Uterus (tissue), 4 donors: ENCODE data around the gene SPRR2G. TPM values are rescaled to one million over a fixed set of nuclear protein-coding genes. Genes with fewer than 3 reads are reported as not detected.

Source experiments
- DNase-seq, 2 donors: peaks; one replicate each; pipeline ENCODE4 v3.0.0-alpha.2; 2019 to 2020
- H3K27ac ChIP-seq, 2 donors: fragments of 200-600 bp; sonication (generic); 1 replicate in 1 of 2; 2 replicates in 1 of 2; pipeline ENCODE4 v1.5.1; 2016 to 2018
- H3K27me3 ChIP-seq, 2 donors: fragments of 200-600 bp; sonication (generic); one replicate each; pipeline ENCODE4 v1.5.1; 2018 to 2019; ENCODE audit warnings: control low read depth in 1 of 2
- H3K36me3 ChIP-seq, 2 donors: fragments of 200-600 bp; sonication (generic); one replicate each; pipeline ENCODE4 v1.5.1; 2019; ENCODE audit warnings: control low read depth in 1 of 2
- H3K4me1 ChIP-seq, 2 donors: fragments of 200-600 bp; sonication (generic); one replicate each; pipeline ENCODE4 v1.5.1; 2018 to 2019; ENCODE audit warnings: control low read depth in 1 of 2
- H3K4me3 ChIP-seq, 2 donors: fragments of 200-600 bp; sonication (generic); 1 replicate in 1 of 2; 2 replicates in 1 of 2; pipeline ENCODE4 v1.5.1; 2018 to 2019; ENCODE audit warnings: mild to moderate bottlenecking in 1 of 2
- H3K9me3 ChIP-seq, 2 donors: fragments of 200-600 bp; sonication (generic); one replicate each; pipeline ENCODE4 v1.5.1; 2019; ENCODE audit warnings: control low read depth in 1 of 2
- CTCF ChIP-seq, 4 experiments: fragments of 200-600 bp in 2 of 4; fragments of 450-650 bp in 2 of 4; sonication (generic) in 2 of 4; IDR thresholded peaks; one replicate each; pipeline ENCODE4 v1.5.1; 2016 to 2019; ENCODE audit warnings: antibody characterized with exemption in 4 of 4, mild to moderate bottlenecking in 2 of 4, moderate library complexity in 1 of 4
- POLR2A ChIP-seq, 2 donors: fragments of 450-650 bp; IDR thresholded peaks; one replicate each; pipeline ENCODE4 v1.6.1; 2016; ENCODE audit warnings: antibody characterized with exemption in 2 of 2, mild to moderate bottlenecking in 1 of 2, moderate library complexity in 1 of 2
- intact Hi-C: fragments of 100-400 bp; cut with DNase I; formaldehyde crosslinking; loops from one replicate; pipeline ENCODE4 v1.15.1; 2023; ENCODE audit warnings: low total_unique reads
- total RNA-seq, 4 donors: library from RNA; depleted of rRNA in 3 of 4; stranded (reverse); fragments of >200 nt in 3 of 4; gene quantifications; one replicate each; pipeline versions ENCODE4 v1.1.0 to v1.2.4, GENCODE V29; 2014 to 2023
- donor health status: DM: yes; HTN: yes; CAD: no.

Gene SPRR2G
- total RNA-seq, 4 donors from 2014 or later, result not detected

- TF ChIP-seq CTCF (IDR thresholded peaks at IDR 0.05), result no peak
- no peak for TF ChIP-seq POLR2A (IDR thresholded peaks at IDR 0.05)
- no peak overlapping the region for H3K4me3 ChIP-seq
- no peaks in the 10 kb centered on the region for H3K4me1 ChIP-seq
- H3K36me3 ChIP-seq, result no peaks in the 10 kb centered on the region
- no peak for DNase-seq
- intact Hi-C loops, result no loop called here
- H3K9me3 ChIP-seq, result no peaks in the 10 kb centered on the region
- no peak overlapping the region for H3K27ac ChIP-seq
- no peaks in the 10 kb centered on the region for H3K27me3 ChIP-seq
Measured at GRCh38 chr1:153180556-153180955, 29.9 kb upstream of the SPRR2G start.

- intact Hi-C loops, result no loop called here
- H3K27me3 ChIP-seq, result no peaks in the 10 kb centered on the region
- no peaks in the 10 kb centered on the region for H3K9me3 ChIP-seq
- H3K4me1 ChIP-seq, result no peaks in the 10 kb centered on the region
- no peak overlapping the region for H3K4me3 ChIP-seq
- TF ChIP-seq CTCF (IDR thresholded peaks at IDR 0.05) (no peak), POLR2A (IDR thresholded peaks at IDR 0.05) (no peak)
- H3K27ac ChIP-seq, result no peak overlapping the region
- DNase-seq, result no peak
- H3K36me3 ChIP-seq, result no peaks in the 10 kb centered on the region
Measured at GRCh38 chr1:153178922-153179321, 28.2 kb upstream of the SPRR2G start.

GRCh38 chr1:153174624-153175023 lies 23.9 kb upstream of the SPRR2G start:
- no peak overlapping the region for H3K27ac ChIP-seq
- H3K4me3 ChIP-seq, result no peak overlapping the region
- no peaks in the 10 kb centered on the region for H3K27me3 ChIP-seq
- no peaks in the 10 kb centered on the region for H3K4me1 ChIP-seq
- no peaks in the 10 kb centered on the region for H3K9me3 ChIP-seq
- intact Hi-C loops, result no loop called here
- TF ChIP-seq CTCF (IDR thresholded peaks at IDR 0.05), result no peak
- no peak for TF ChIP-seq POLR2A (IDR thresholded peaks at IDR 0.05)
- no peak for DNase-seq
- H3K36me3 ChIP-seq, result no peaks in the 10 kb centered on the region

GRCh38 chr1:153168686-153169085 lies 18.0 kb upstream of the SPRR2G start:
- intact Hi-C loops, result no loop called here
- no peak for TF ChIP-seq POLR2A (IDR thresholded peaks at IDR 0.05)
- no peaks in the 10 kb centered on the region for H3K27me3 ChIP-seq

GRCh38 chr1:153155541-153155940 lies 4.9 kb upstream of the SPRR2G start:
- no peak for DNase-seq
- Histone ChIP-seq H3K27ac (no peak overlapping the region), H3K4me3 (no peak overlapping the region), H3K4me1 (no peaks in the 10 kb centered on the region), H3K9me3 (no peaks in the 10 kb centered on the region), H3K27me3 (no peaks in the 10 kb centered on the region), H3K36me3 (no peaks in the 10 kb centered on the region)
- no peak for TF ChIP-seq CTCF (IDR thresholded peaks at IDR 0.05)
- TF ChIP-seq POLR2A (IDR thresholded peaks at IDR 0.05), result no peak
- intact Hi-C loops, result no loop called here

More at GRCh38 chr1:153168686-153169085, 18.0 kb upstream of the SPRR2G start:
- no peaks in the 10 kb centered on the region for H3K9me3 ChIP-seq
- H3K4me3 ChIP-seq, result no peak overlapping the region
- DNase-seq, result no peak
- no peaks in the 10 kb centered on the region for H3K4me1 ChIP-seq
- no peak overlapping the region for H3K27ac ChIP-seq
- H3K36me3 ChIP-seq, result no peaks in the 10 kb centered on the region

- H3K4me3 ChIP-seq, result no peak overlapping the region
- no peaks in the 10 kb centered on the region for H3K9me3 ChIP-seq
- no peaks in the 10 kb centered on the region for H3K36me3 ChIP-seq
- H3K27ac ChIP-seq, result no peak overlapping the region
- intact Hi-C loops, result no loop called here
- no peaks in the 10 kb centered on the region for H3K4me1 ChIP-seq
- H3K27me3 ChIP-seq, result no peaks in the 10 kb centered on the region
- DNase-seq, result no peak
- TF ChIP-seq CTCF (IDR thresholded peaks at IDR 0.05), result no peak
- TF ChIP-seq POLR2A (IDR thresholded peaks at IDR 0.05), result no peak
Measured at GRCh38 chr1:153152481-153152880, 1.8 kb upstream of the SPRR2G start.
